GM19351 (cell line): ENCODE results near the gene PALLD.
"Not testable (repeated sequence)": the region's sequence is repeated elsewhere in the genome, so short reads cannot be mapped to it uniquely, and the experiment has no call there.

ENCODE experiments used
- ATAC-seq: cut with Tn5 transposase; IDR thresholded peaks from one replicate; pipeline ENCODE4 v1.9.1; 2021; ENCODE audit warnings: mild to moderate bottlenecking, moderate library complexity; ENCODE audit not compliant: unreplicated experiment

PALLD gene

DNA sequence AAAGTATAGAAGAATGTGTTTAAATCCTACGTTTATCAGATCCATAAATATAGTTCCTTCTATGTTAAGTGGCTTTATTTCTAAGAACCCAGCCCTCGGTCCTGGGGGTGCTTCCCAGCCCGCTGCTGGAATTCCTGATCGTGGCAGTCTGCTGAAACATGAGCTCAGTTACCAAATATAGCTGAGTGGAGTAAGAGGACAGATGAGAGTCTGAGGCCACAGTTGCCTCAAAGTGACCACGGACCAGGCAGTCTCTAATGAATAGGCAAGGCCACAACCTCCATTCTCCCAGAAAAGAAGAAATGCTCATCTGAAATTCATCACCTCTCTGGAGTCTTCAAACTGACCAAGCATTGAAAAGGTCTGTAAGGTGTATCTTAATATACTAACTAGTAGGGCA lies at the start of gene PALLD:
Gene PALLD (plus strand): TSS at position 219 of the 400 bp plus-strand sequence.
- no peak for ATAC-seq

DNA sequence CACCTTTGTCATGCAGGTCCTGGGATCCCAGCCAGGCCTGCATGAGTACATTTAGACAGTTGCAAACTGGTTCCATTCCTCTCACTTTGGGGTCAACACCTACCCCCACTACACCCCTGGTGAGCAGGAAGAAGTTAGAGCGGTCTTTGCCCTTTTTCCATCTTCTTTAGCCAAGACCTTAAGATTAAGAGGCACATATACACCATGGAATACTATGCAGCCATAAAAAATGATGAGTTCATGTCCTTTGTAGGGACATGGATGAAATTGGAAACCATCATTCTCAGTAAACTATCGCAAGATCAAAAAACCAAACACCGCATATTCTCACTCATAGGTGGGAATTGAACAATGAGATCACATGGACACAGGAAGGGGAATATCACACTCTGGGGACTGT lies 47.8 kb upstream of the PALLD start:
- not testable (repeated sequence) for ATAC-seq

GRCh38 chr4:168449719-168450452 lies 47.0 kb upstream of the PALLD start:
- ATAC-seq, result no peak

GRCh38 chr4:168451331-168451730 lies 45.5 kb upstream of the PALLD start:
- ATAC-seq, result no peak

DNA sequence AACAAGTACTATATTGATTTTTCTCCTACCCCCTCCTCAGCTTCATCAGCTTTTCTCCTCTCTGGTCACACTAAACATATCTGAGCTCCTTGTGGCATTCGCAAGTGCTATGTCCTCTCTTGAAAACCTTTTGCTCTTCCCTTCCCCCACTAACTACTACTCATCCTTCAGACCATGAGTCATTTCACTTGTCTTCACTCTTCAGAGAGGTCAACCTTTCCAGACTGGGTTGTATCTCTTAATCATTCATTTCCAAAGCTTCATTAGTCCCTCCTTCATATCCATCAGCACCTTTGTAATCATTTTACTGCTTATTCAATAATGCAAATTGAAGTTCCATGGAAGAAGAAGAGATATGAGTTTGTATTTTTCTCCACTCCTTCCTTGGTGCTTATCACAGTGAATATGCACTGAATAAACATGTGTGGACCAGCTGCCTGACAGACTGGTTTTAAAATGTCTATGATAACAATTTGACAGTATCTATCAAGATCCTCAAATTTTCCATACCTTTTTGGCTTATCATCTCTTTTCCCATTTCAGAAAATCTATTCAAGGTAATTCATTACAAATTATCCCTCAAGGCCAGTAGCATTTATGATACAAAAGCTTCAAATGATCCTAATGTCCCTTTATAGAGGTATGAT lies 45.0 kb upstream of the PALLD start:
- peak; percentile 51 for ATAC-seq

GRCh38 chr4:168453146-168453545 lies 43.7 kb upstream of the PALLD start:
- ATAC-seq, result no peak

DNA sequence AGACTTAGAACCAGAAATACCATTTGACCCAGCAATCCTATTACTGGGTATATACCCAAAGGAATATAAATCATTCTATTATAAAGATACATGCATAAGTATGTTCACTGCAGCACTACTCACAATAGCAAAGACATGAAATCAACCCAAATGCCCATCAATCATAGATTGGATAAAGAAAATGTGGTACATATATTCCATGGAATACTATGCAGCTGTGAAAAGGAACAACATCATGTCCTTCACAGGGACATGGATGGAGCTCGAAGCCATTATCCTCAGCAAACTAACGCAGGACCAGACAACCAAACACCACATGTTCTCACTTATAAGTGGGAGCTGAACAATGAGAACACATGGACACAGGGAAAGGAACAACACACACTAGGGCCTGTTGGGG lies 38.6 kb upstream of the PALLD start:
- ATAC-seq, result not testable (repeated sequence)

GRCh38 chr4:168461821-168462220 lies 35.0 kb upstream of the PALLD start:
- no peak for ATAC-seq

GRCh38 chr4:168472920-168473319 lies 23.9 kb upstream of the PALLD start:
- ATAC-seq, result no peak

GRCh38 chr4:168474660-168475320 lies 22.1 kb upstream of the PALLD start:
- ATAC-seq, result no peak

DNA sequence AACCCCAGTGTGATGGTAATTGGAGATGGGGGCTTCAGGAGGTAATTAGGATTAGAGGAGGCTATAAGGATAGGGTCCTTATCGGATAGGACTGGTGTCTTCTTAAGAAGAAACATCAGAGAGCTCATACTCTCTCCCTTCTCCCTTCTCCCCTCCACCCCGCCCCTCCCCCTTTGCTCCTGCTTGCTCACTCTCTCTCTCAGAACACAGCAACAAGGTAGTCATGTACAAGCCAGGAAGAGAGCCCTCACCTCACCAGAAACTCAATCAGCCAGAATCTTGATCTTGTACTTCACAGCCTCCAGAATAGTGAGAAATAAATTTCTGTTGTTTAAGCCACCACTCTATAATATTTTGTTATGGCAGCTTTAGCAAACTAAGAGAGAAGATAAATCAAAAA lies 21.1 kb upstream of the PALLD start:
- no peak for ATAC-seq

GRCh38 chr4:168478868-168479267 lies 18.0 kb upstream of the PALLD start:
- no peak for ATAC-seq

GRCh38 chr4:168480931-168481611 lies 15.8 kb upstream of the PALLD start:
- ATAC-seq, result peak; percentile 38

- no peak for ATAC-seq
These were observed 13.0 kb upstream of the PALLD start for GRCh38 chr4:168483811-168484210.

DNA sequence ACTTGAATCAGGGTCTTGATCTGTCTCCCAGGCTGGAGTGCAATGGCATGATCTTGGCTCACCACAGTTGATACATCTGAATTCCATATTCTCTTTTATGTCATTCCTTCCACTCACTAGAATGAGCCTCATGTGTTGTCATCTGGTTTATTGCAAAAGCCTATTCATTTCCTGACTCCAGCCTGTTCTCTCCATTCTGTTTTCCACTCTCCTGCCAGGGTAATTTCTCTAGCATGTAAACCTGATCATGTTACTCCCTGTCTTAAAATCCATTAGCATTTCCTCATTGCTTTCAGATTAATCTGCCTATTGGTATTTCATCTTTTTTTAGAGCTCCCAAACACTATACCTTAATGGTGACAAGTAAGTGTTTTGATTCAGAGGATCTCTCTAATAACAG lies 12.2 kb upstream of the PALLD start:
- ATAC-seq, result no peak

GRCh38 chr4:168485156-168485910 lies 11.5 kb upstream of the PALLD start:
- no peak for ATAC-seq

DNA sequence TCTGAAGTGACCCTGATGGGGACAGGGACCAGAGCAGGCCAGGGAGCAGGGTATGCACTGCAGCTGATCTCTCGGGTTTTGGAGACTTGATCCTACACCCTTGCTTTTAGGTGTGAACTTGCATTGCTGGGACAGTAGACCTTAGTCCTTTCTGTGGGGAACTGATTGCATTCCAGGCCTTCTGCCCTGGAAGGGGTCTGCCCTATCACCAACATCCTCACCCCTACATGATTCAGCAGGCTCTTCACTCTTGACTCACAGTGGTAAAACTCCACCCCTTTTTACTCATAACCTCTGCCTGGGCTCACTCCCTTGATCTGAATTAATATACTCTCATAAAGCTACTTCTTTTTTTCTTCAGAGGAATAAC lies 10.0 kb upstream of the PALLD start:
- no peak for ATAC-seq

DNA sequence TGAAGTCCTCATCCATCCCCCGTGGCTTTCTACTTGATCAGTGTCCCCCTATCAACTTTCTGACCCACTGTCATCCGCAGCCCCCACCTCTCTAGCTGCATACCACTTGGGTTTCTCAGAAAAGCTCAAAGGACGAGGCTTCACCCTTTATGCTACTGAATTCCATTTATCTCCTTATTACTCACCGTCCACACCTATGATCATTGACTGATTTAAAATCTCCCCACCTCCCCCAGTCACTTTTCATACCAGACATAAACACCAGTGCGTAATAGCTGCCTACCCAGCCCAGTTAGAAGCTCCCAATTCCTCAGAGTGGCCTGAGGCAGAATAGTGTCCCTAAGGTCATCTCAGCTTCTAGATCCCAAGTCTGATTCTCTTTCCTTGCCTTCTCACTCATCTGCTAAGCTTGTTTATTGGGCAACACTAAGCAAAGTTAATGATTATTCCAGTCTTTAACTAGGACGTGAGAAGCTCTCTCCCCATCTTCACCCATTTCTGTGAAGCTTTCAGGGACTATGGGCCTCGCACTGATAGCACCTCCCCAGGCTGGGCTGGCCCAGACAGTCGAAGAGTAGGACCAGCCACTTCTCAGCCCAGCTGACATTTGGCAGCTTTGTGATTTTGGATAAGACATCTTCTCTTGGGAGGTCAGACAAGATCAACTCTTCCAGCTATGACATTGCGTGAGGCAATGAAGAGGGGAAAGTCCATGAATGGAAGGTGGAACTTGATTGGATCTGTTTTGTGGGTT lies 9.4 kb upstream of the PALLD start:
- no peak for ATAC-seq

DNA sequence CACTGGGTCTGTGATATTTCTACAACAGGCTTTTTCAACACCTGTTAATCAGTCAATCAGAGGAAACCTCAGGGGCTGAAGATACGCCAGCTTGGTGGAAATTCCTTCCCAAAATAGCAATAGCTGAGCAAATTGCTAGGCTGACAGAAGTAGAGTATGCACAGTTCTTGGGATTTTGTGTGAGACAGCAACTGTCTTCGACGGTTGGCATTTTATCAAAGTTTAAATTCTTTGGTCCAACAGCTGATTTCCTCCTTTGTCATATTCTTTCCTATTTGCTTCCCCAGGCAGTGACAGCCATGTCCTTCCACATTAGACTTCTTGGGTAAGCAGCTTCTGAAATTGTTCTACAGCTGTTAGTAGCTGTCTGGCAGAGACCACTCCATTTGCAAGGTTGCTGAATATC lies 8.0 kb upstream of the PALLD start:
- ATAC-seq, result no peak

DNA sequence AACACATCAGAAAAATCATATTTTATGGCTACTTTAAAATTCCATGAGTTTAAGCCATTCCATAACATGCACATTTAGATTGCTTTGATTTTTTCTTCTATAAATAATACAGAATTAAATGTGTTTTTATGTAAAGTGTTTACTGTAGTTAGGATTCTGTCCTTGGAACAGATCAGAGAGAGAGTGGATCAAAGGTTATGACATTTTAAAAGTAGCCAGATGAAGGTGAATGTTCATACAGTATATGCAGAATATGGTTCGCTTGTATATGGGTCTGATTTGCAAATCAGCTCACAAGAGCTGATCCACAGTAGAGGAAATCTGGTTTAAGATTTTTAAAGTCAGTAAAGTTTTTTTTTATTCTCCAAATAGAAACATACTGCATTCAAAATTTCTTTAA lies 7.2 kb upstream of the PALLD start:
- ATAC-seq, result no peak
